Rectal smooth muscle tissue (tissue), 1 donor: Measurements from ENCODE around the gene PDE8B.

Experiments used
- H3K27ac ChIP-seq: one replicate; pipeline ENCODE4 v1.7.0; 2013; ENCODE audit warnings: low read depth, low read length, inconsistent platforms
- H3K27me3 ChIP-seq: one replicate; pipeline ENCODE4 v1.7.0; 2013; ENCODE audit warnings: low read length; ENCODE audit not compliant: control insufficient read depth, insufficient read depth
- H3K36me3 ChIP-seq: one replicate; pipeline ENCODE4 v1.7.0; 2013; ENCODE audit warnings: low read length; ENCODE audit not compliant: control insufficient read depth, insufficient read depth
- H3K4me1 ChIP-seq: one replicate; pipeline ENCODE4 v1.7.0; 2013; ENCODE audit warnings: low read length; ENCODE audit not compliant: control insufficient read depth, insufficient read depth
- H3K4me3 ChIP-seq: one replicate; pipeline ENCODE4 v1.7.0; 2013; ENCODE audit warnings: low read length
- H3K9ac ChIP-seq: one replicate; pipeline ENCODE4 v1.7.0; 2013; ENCODE audit warnings: low read length

PDE8B gene, protein sequence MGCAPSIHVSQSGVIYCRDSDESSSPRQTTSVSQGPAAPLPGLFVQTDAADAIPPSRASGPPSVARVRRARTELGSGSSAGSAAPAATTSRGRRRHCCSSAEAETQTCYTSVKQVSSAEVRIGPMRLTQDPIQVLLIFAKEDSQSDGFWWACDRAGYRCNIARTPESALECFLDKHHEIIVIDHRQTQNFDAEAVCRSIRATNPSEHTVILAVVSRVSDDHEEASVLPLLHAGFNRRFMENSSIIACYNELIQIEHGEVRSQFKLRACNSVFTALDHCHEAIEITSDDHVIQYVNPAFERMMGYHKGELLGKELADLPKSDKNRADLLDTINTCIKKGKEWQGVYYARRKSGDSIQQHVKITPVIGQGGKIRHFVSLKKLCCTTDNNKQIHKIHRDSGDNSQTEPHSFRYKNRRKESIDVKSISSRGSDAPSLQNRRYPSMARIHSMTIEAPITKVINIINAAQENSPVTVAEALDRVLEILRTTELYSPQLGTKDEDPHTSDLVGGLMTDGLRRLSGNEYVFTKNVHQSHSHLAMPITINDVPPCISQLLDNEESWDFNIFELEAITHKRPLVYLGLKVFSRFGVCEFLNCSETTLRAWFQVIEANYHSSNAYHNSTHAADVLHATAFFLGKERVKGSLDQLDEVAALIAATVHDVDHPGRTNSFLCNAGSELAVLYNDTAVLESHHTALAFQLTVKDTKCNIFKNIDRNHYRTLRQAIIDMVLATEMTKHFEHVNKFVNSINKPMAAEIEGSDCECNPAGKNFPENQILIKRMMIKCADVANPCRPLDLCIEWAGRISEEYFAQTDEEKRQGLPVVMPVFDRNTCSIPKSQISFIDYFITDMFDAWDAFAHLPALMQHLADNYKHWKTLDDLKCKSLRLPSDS

DNA sequence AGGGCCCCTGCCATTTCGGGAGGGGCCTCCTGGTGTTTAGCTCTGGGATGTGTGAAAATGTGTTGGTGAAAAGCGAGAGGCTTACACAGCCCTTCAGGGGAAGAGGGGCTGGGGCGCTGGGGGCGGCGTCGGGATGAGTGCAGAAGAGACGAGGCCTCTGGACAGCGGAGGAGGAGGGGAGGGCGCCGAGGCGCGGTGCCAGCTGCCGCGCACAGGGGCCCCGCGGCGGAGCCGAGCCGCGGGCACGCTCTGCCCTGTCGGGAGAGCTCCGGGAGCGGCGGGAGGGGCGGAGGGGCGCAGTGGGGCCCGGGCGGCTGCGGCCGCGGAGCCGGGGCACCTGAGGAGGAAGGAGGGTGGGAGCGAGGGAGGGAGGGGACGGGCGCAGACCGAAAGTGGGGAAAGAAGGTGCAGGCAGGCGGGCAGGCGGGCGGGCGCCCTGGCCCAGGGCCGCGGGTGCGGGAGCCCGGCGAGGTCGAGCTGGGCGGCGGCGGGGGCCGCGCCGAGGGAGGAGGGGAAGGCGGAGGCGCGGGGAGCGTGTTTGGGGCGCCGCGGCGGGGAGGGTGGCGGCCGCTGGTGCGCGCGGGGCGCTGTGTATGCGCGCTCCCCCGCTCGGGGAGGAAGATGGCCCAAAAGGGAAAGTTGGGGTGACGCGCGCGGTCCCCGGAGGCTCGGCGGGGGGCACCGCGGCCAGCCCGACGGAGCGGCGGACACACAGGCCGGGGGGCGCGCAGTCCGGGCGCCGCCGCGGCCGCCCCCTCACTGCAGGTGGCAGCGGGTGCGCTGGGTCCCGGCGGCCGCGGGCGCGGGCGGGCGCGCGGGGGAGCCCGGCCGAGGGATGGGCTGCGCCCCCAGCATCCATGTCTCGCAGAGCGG lies at the start of gene PDE8B:
Gene PDE8B (plus strand): TSS at position 590 of the 873 bp plus-strand sequence. CDS start 246 bp downstream, at position 836.
- Histone ChIP-seq H3K9ac (no peak within 1 kb of the TSS), H3K4me1 (no peaks in the 10 kb centered on the region), H3K4me3 (peak within 1 kb of the TSS; percentile 49), H3K36me3 (no peaks in the 10 kb centered on the region), H3K27ac (no peak within 1 kb of the TSS), H3K27me3 (peaks cover 11% of the 10 kb centered on the region)

- no peak overlapping the region for H3K4me3 ChIP-seq
- H3K36me3 ChIP-seq, result no peaks in the 10 kb centered on the region
- H3K4me1 ChIP-seq, result peaks cover 9% of the 10 kb centered on the region
- H3K9ac ChIP-seq, result no peak overlapping the region
- no peak overlapping the region for H3K27ac ChIP-seq
- no peaks in the 10 kb centered on the region for H3K27me3 ChIP-seq
Measured at GRCh38 chr5:77163453-77163852, 47.0 kb upstream of the PDE8B start.

DNA sequence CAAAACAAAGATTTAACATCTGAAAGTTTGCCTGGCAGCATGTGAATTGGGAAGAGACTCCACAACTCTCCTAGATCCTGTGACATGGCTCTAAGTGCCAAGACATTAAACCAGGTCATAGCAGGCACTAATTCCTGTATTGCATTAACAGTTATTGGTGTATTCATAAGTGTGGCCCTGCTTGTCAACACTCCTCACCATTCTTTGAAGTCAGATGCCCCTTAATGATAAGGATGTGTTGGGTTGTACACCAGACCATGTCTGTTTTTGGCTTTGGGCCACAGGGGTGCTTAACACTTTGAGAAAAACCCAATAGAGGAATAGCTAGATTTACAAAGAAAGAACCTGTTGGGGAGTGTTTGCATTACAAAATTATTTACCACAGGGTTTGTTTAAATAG lies 43.4 kb upstream of the PDE8B start:
- Histone ChIP-seq H3K4me1 (peaks cover 12% of the 10 kb centered on the region), H3K9ac (no peak overlapping the region), H3K36me3 (no peaks in the 10 kb centered on the region), H3K4me3 (no peak overlapping the region), H3K27me3 (no peaks in the 10 kb centered on the region), H3K27ac (no peak overlapping the region)

DNA sequence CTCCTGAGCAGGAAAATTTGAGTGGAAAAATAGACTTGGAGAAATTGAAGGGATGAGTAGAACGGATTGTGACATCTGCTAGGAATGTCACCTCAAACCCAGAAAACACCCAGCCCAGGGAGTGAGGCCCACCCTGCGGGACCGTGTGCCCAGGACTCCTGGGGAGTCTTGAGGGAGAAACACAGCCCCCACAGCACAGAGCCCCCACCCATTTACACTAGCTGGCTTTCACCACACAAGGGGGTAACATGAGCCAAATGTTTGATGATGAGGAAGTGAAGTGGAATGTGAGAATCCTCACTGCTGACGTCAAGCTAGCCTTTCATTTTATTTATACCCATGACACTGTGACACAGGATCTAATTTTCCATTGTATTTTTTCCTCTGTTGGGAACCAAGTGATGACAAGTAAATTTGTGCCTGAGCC lies 42.8 kb upstream of the PDE8B start:
- no peaks in the 10 kb centered on the region for H3K36me3 ChIP-seq
- H3K9ac ChIP-seq, result no peak overlapping the region
- H3K4me1 ChIP-seq, result peaks cover 12% of the 10 kb centered on the region
- H3K27me3 ChIP-seq, result no peaks in the 10 kb centered on the region
- H3K27ac ChIP-seq, result peak overlapping the region; percentile 49
- no peak overlapping the region for H3K4me3 ChIP-seq

GRCh38 chr5:77168161-77168878 lies 42.2 kb upstream of the PDE8B start:
- Histone ChIP-seq H3K36me3 (no peaks in the 10 kb centered on the region), H3K4me1 (peaks cover 12% of the 10 kb centered on the region), H3K27ac (peak overlapping the region; percentile 49), H3K9ac (no peak overlapping the region), H3K4me3 (peak overlapping the region; percentile 39), H3K27me3 (no peaks in the 10 kb centered on the region)

- no peaks in the 10 kb centered on the region for H3K27me3 ChIP-seq
- no peaks in the 10 kb centered on the region for H3K36me3 ChIP-seq
- peaks cover 12% of the 10 kb centered on the region for H3K4me1 ChIP-seq
- H3K27ac ChIP-seq, result no peak overlapping the region
- no peak overlapping the region for H3K9ac ChIP-seq
- H3K4me3 ChIP-seq, result peak overlapping the region; percentile 39
Measured at GRCh38 chr5:77168879-77169244, 41.6 kb upstream of the PDE8B start.

DNA sequence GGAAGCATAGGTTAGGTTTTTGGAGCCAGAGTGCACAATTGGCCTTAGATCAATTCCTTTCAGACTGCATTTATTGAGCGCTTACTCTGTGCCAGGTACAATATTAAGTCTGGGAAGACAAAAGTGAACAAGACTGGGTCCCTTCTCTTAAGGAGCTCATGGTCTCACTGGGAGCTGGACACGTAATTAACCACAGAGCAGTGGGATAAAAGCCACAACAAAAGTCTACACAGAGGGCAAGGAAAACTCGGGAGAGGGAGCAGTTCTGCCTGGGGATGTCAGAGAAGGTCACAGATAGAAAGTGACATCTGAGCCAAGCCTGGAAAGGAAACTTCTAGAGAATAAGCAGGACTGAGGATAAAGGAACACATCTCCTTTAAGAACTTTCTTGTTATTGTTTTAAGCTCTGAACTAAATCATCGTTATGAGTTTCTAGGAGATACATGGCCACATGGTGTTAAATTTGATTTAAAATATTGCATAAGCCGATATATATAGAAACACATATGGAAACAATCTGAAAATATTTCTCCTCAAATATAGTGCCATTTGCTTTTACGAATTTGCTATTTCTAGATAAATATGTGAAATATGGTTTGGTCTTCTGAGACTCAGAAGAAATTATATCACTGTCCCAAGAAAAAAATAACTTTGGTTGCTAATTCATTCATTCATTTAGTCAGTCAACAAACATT lies 40.1 kb upstream of the PDE8B start:
- Histone ChIP-seq H3K36me3 (no peaks in the 10 kb centered on the region), H3K4me1 (peaks cover 12% of the 10 kb centered on the region), H3K9ac (no peak overlapping the region), H3K27ac (no peak overlapping the region), H3K27me3 (no peaks in the 10 kb centered on the region), H3K4me3 (no peak overlapping the region)

GRCh38 chr5:77171141-77171910 lies 39.2 kb upstream of the PDE8B start:
- H3K9ac ChIP-seq, result no peak overlapping the region
- no peak overlapping the region for H3K27ac ChIP-seq
- no peak overlapping the region for H3K4me3 ChIP-seq
- peaks cover 12% of the 10 kb centered on the region for H3K4me1 ChIP-seq
- no peaks in the 10 kb centered on the region for H3K27me3 ChIP-seq
- no peaks in the 10 kb centered on the region for H3K36me3 ChIP-seq

DNA sequence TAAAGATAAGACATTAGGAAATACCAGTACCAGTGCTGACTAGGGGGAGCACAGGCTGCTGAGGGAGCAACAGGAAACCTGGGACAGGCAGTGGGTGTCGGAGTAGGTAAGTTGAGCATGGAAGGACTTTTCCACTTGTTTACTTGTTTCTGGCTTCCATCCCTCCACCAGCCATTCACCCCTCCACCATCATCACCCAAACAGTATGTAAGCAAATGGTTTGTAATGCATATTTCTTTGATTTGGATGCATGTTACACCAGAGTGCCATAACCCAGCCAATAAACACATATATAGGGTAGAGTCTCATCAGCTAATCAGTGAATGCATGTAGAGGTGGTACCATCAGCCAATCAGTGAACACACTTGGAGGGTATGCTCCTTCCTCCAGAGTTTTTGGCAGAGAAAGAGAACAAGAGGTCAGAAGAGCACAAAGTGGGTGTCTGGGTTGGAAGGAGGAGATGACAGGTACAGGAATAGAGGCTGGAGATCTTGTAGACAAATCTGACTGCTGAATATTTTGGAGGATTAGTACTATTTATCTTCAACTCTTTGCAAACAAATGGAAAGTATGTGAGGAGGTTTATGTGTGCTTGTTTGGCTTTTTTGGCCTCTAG lies 37.7 kb upstream of the PDE8B start:
- Histone ChIP-seq H3K36me3 (no peaks in the 10 kb centered on the region), H3K27me3 (no peaks in the 10 kb centered on the region), H3K4me1 (peaks cover 7% of the 10 kb centered on the region), H3K4me3 (no peak overlapping the region), H3K9ac (no peak overlapping the region), H3K27ac (no peak overlapping the region)

GRCh38 chr5:77174526-77174925 lies 36.0 kb upstream of the PDE8B start:
- Histone ChIP-seq H3K27ac (no peak overlapping the region), H3K36me3 (no peaks in the 10 kb centered on the region), H3K4me3 (no peak overlapping the region), H3K27me3 (peaks cover 2% of the 10 kb centered on the region), H3K9ac (no peak overlapping the region), H3K4me1 (no peaks in the 10 kb centered on the region)
